SU-DHL-6 (cell line): ENCODE measurements around the gene PSMC3IP.
"Not testable (repeated sequence)": the region's sequence is repeated elsewhere in the genome, so short reads cannot be mapped to it uniquely, and the experiment has no call there.

Experiments used
- H2AFZ ChIP-seq: fragments of 200-600 bp; sonication (generic); 2 replicates; pipeline ENCODE4 v1.6.1; 2014; ENCODE audit warnings: low read depth, mild to moderate bottlenecking, moderate library complexity, mixed read lengths, antibody characterized with exemption, low read length; ENCODE audit not compliant: severe bottlenecking
- H3F3A ChIP-seq: fragments of 200-600 bp; shearing (Covaris generic); 2 replicates; pipeline ENCODE4 v1.6.0; 2016; ENCODE audit warnings: antibody characterized with exemption, mild to moderate bottlenecking; ENCODE audit not compliant: insufficient read depth
- H3K27ac ChIP-seq: fragments of 200-600 bp; sonication (generic); 2 replicates; pipeline ENCODE4 v1.5.1; 2016; ENCODE audit warnings: low read depth, mild to moderate bottlenecking, low read length, moderate library complexity, mixed read lengths
- H3K27me3 ChIP-seq: fragments of 200-600 bp; sonication (generic), shearing (Covaris generic); 2 replicates; pipeline ENCODE4 v1.6.0; 2014; ENCODE audit warnings: mild to moderate bottlenecking, low read length
- H3K36me3 ChIP-seq: fragments of 200-600 bp; sonication (generic); 2 replicates; pipeline ENCODE4 v1.6.1; 2014; ENCODE audit warnings: mild to moderate bottlenecking, low read length, mixed read lengths
- H3K4me2 ChIP-seq: fragments of 300-600, 200-600 bp; shearing (Covaris generic), sonication (generic); 2 replicates; pipeline ENCODE4 v1.6.0; 2014; ENCODE audit warnings: low read length, low read depth, mild to moderate bottlenecking; ENCODE audit not compliant: poor library complexity, severe bottlenecking
- H3K4me3 ChIP-seq: fragments of 200-600 bp; sonication (generic); 2 replicates; pipeline ENCODE4 v1.5.1; 2014; ENCODE audit warnings: antibody characterized with exemption, low read length, mild to moderate bottlenecking, mixed read lengths; ENCODE audit not compliant: insufficient read depth, poor library complexity, severe bottlenecking
- H3K79me2 ChIP-seq: fragments of 200-600 bp; sonication (generic); 2 replicates; pipeline ENCODE4 v1.6.1; 2014; ENCODE audit warnings: mild to moderate bottlenecking, low read length, moderate library complexity; ENCODE audit not compliant: insufficient read depth
- H3K9ac ChIP-seq: fragments of 200-600 bp; sonication (generic); 2 replicates; pipeline ENCODE4 v1.7.0; 2014; ENCODE audit warnings: mild to moderate bottlenecking, low read length
- H3K9me2 ChIP-seq: fragments of 200-600 bp; sonication (generic); replicated peaks from 2 replicates; pipeline ENCODE4 v1.6.1; 2014; ENCODE audit warnings: low read length; ENCODE audit not compliant: insufficient read depth
- H3K9me3 ChIP-seq: fragments of 200-600 bp; sonication (generic); 2 replicates; pipeline ENCODE4 v1.6.1; 2014; ENCODE audit warnings: low read length, mixed read lengths; ENCODE audit not compliant: insufficient read depth
- H4K20me1 ChIP-seq: fragments of 200-600 bp; sonication (generic); 2 replicates; pipeline ENCODE4 v1.6.1; 2014; ENCODE audit warnings: low read depth, mild to moderate bottlenecking, antibody characterized with exemption, low read length, moderate library complexity, mixed read lengths
- CTCF ChIP-seq: fragments of 200-600 bp; sonication (generic); IDR thresholded peaks from one replicate; pipeline ENCODE4 v1.5.1; 2017; ENCODE audit warnings: antibody characterized with exemption, mild to moderate bottlenecking, low read length, moderate library complexity; ENCODE audit not compliant: insufficient read depth, poor library complexity, severe bottlenecking
- EZH2phosphoT487 ChIP-seq: fragments of 200-600 bp; sonication (generic), shearing (Covaris generic); conservative IDR thresholded peaks from 2 replicates; pipeline ENCODE4 v1.6.1; 2018; ENCODE audit warnings: mild to moderate bottlenecking, antibody characterized with exemption, low read length, moderate library complexity, mixed read lengths

The PSMC3IP gene

GRCh38 chr17:42612013-42612412, 34.5 kb upstream of the PSMC3IP start:
- Histone ChIP-seq H3K9me2 (no peaks in the 10 kb centered on the region), H3K79me2 (peaks cover 35% of the 10 kb centered on the region), H3K27me3 (no peaks in the 10 kb centered on the region), H3K27ac (no peak overlapping the region), H3K9ac (no peak overlapping the region), H3K9me3 (no peaks in the 10 kb centered on the region), H3F3A (no peaks in the 10 kb centered on the region), H4K20me1 (no peaks in the 10 kb centered on the region), H3K36me3 (0 out of 2 replicates have a peak, but pooled peaks cover 9% of the 10 kb centered on the region), H3K4me2 (no peak overlapping the region), H3K4me3 (no peak overlapping the region), H2AFZ (no peak overlapping the region)
- no peak for TF ChIP-seq EZH2phosphoT487
- no peak for TF ChIP-seq CTCF

GRCh38 chr17:42609814-42610801, 32.6 kb upstream of the PSMC3IP start:
- Histone ChIP-seq H3K27ac (peak overlapping the region; percentile 42), H3K4me3 (peak overlapping the region; percentile 81), H3K79me2 (peaks cover 54% of the 10 kb centered on the region), H3K4me2 (peak overlapping the region; percentile 76), H3K9ac (peak overlapping the region; percentile 93)
- not testable (repeated sequence) for H3F3A ChIP-seq, H2AFZ ChIP-seq, H4K20me1 ChIP-seq, H3K9me2 ChIP-seq, H3K27me3 ChIP-seq, H3K36me3 ChIP-seq, H3K9me3 ChIP-seq

GRCh38 chr17:42609182-42609813, 31.8 kb upstream of the PSMC3IP start, which contains the start of the genes RETREG3 and TUBG1:
Gene RETREG3, minus strand, starts transcription at chr17:42609374. Its CDS starts 50 bp downstream, at chr17:42609324.
Gene TUBG1, plus strand, starts transcription at chr17:42609683. Its CDS starts 55 bp downstream, at chr17:42609738.
- peak within 1 kb of the TSS; percentile 77 for H3K4me2 ChIP-seq

More at GRCh38 chr17:42609182-42609813, 31.8 kb upstream of the PSMC3IP start, which contains the start of the genes RETREG3 and TUBG1:
- no peaks in the 10 kb centered on the region for H3F3A ChIP-seq
- peak within 1 kb of the TSS; percentile 60 for H2AFZ ChIP-seq
- peak within 1 kb of the TSS; percentile 93 for H3K9ac ChIP-seq
- no peaks in the 10 kb centered on the region for H3K27me3 ChIP-seq
- H3K4me3 ChIP-seq = peak within 1 kb of the TSS; percentile 94
- no peak for TF ChIP-seq EZH2phosphoT487
- TF ChIP-seq CTCF = no peak
- H3K79me2 ChIP-seq = peaks cover 62% of the 10 kb centered on the region
- H3K27ac ChIP-seq = peak within 1 kb of the TSS; percentile 65
- no peaks in the 10 kb centered on the region for H3K9me2 ChIP-seq
- H3K9me3 ChIP-seq = no peaks in the 10 kb centered on the region
- 0 out of 2 replicates have a peak, but pooled peaks cover 7% of the 10 kb centered on the region for H3K36me3 ChIP-seq
- H4K20me1 ChIP-seq = no peaks in the 10 kb centered on the region
